ENCODE data around the gene PRDX5.
"Not testable (repeated sequence)": the region's sequence is repeated elsewhere in the genome, so short reads cannot be mapped to it uniquely, and the experiment has no call there.

PRDX5 gene

GRCh38 chr11:64304032-64304315 lies 13.9 kb upstream of the PRDX5 start:
- H3K4me3 ChIP-seq (replicated peaks; ENCODE audit: low read depth, low read length): peak overlapping the region; percentile 68
- DNase-seq (ENCODE audit: low read depth): no peak
- TF ChIP-seq CTCF (IDR thresholded peaks at IDR 0.05; ENCODE audit: low read length, missing control alignments): no peak

GRCh38 chr11:64304316-64305072 lies 13.4 kb upstream of the PRDX5 start:
- peak; percentile 82 for TF ChIP-seq CTCF (IDR thresholded peaks at IDR 0.05; ENCODE audit: low read length, missing control alignments)
- peak; percentile 92 for DNase-seq (ENCODE audit: low read depth)
- H3K4me3 ChIP-seq (replicated peaks; ENCODE audit: low read depth, low read length): peak overlapping the region; percentile 68

- DNase-seq (ENCODE audit: low read depth): peak; percentile 98
- TF ChIP-seq CTCF (IDR thresholded peaks at IDR 0.05; ENCODE audit: low read length, missing control alignments): no peak
These were observed 12.7 kb upstream of the PRDX5 start, which contains the start of gene ESRRA for GRCh38 chr11:64305075-64305690. Gene ESRRA, plus strand, starts transcription at chr11:64305524. Its CDS starts 1,656 bp downstream, at chr11:64307180.

GRCh38 chr11:64305691-64306562 lies 12.0 kb upstream of the PRDX5 start:
- peak overlapping the region; percentile 74 for H3K4me3 ChIP-seq (replicated peaks; ENCODE audit: low read depth, low read length)
- TF ChIP-seq CTCF (IDR thresholded peaks at IDR 0.05; ENCODE audit: low read length, missing control alignments): no peak
- DNase-seq (ENCODE audit: low read depth): peak; percentile 36

More at GRCh38 chr11:64305075-64305690, 12.7 kb upstream of the PRDX5 start, which contains the start of gene ESRRA:
- H3K4me3 ChIP-seq (replicated peaks; ENCODE audit: low read depth, low read length): peak within 1 kb of the TSS; percentile 74

GRCh38 chr11:64306563-64306875 lies 11.4 kb upstream of the PRDX5 start:
- TF ChIP-seq CTCF (IDR thresholded peaks at IDR 0.05; ENCODE audit: low read length, missing control alignments): no peak
- no peak for DNase-seq (ENCODE audit: low read depth)
- peak overlapping the region; percentile 74 for H3K4me3 ChIP-seq (replicated peaks; ENCODE audit: low read depth, low read length)

GRCh38 chr11:64306876-64307622 lies 10.9 kb upstream of the PRDX5 start:
- peak; percentile 41 for DNase-seq (ENCODE audit: low read depth)
- peak overlapping the region; percentile 74 for H3K4me3 ChIP-seq (replicated peaks; ENCODE audit: low read depth, low read length)
- TF ChIP-seq CTCF (IDR thresholded peaks at IDR 0.05; ENCODE audit: low read length, missing control alignments): no peak

GRCh38 chr11:64307795-64308194 lies 10.1 kb upstream of the PRDX5 start:
- DNase-seq (ENCODE audit: low read depth): not testable (repeated sequence)

More at GRCh38 chr11:64307795-64308194, 10.1 kb upstream of the PRDX5 start:
- H3K4me3 ChIP-seq (replicated peaks; ENCODE audit: low read depth, low read length): not testable (repeated sequence)

Data from fibroblast of pulmonary artery (primary cell).